GM18505 (cell line): ENCODE data around the gene ARL2.
"Not testable (repeated sequence)": the region's sequence is repeated elsewhere in the genome, so short reads cannot be mapped to it uniquely, and the experiment has no call there.

Source experiments
- ATAC-seq: cut with Tn5 transposase; IDR thresholded peaks from one replicate; pipeline ENCODE4 v1.9.1; 2021; ENCODE audit not compliant: unreplicated experiment
- POLR2A ChIP-seq: IDR thresholded peaks from 4 replicates; pipeline ENCODE4 v1.6.1; 2011; ENCODE audit warnings: borderline replicate concordance; ENCODE audit not compliant: insufficient read depth, insufficient read length; ENCODE audit errors: extremely low read depth

ARL2 gene

GRCh38 chr11:64998141-64998540 is 15.8 kb upstream of the ARL2 start:
- ATAC-seq: no peak
- TF ChIP-seq POLR2A: no peak

- no peak for ATAC-seq
- TF ChIP-seq POLR2A: no peak
Observed at GRCh38 chr11:64998690-64999431, 15.1 kb upstream of the ARL2 start.

GRCh38 chr11:64999478-64999877 is 14.5 kb upstream of the ARL2 start:
- no peak for ATAC-seq
- TF ChIP-seq POLR2A: no peak

- TF ChIP-seq POLR2A: no peak
Observed at GRCh38 chr11:65002706-65003105, 11.3 kb upstream of the ARL2 start.

GRCh38 chr11:65003282-65003681 is 10.7 kb upstream of the ARL2 start:
- no peak for TF ChIP-seq POLR2A
- no peak for ATAC-seq

More at GRCh38 chr11:65002706-65003105, 11.3 kb upstream of the ARL2 start:
- no peak for ATAC-seq

GRCh38 chr11:65003968-65004367 is 10.0 kb upstream of the ARL2 start:
- not testable (repeated sequence) for ATAC-seq

GRCh38 chr11:65008016-65008415 is 5.9 kb upstream of the ARL2 start:
- TF ChIP-seq POLR2A: no peak
- ATAC-seq: no peak

- ATAC-seq: no peak
Observed at GRCh38 chr11:65008873-65009272, 5.1 kb upstream of the ARL2 start.

GRCh38 chr11:65013130-65013887 is 651 bp upstream of the ARL2 start:
- ATAC-seq: peak; percentile 72
- TF ChIP-seq POLR2A: no peak

More at GRCh38 chr11:65008873-65009272, 5.1 kb upstream of the ARL2 start:
- no peak for TF ChIP-seq POLR2A

GRCh38 chr11:65014726-65015227 is 817 bp downstream of the ARL2 start:
- no peak for ATAC-seq
- no peak for TF ChIP-seq POLR2A

GRCh38 chr11:65016705-65017104 is 2.7 kb downstream of the ARL2 start:
- no peak for TF ChIP-seq POLR2A
- ATAC-seq: no peak

GRCh38 chr11:65017937-65018336 is 4.0 kb downstream of the ARL2 start:
- no peak for ATAC-seq
- TF ChIP-seq POLR2A: no peak

- TF ChIP-seq POLR2A: no peak
- no peak for ATAC-seq
Observed at GRCh38 chr11:65019824-65020223, 5.9 kb downstream of the ARL2 start.

GRCh38 chr11:65021003-65021402 is 7.0 kb downstream of the ARL2 start:
- TF ChIP-seq POLR2A: no peak
- no peak for ATAC-seq
